Stimulated activated CD8-positive, alpha-beta memory T cell treated with anti-CD3 and anti-CD28 coated beads, Interleukin-2, amount 100 ng/mL, for 1 hour (primary cell): Measurements from ENCODE around the gene HSPB2.
"Not testable (repeated sequence)": the region's sequence is repeated elsewhere in the genome, so short reads cannot be mapped to it uniquely, and the experiment has no call there.

Experiments
- DNase-seq, 2 donors: peaks; one replicate each; pipeline ENCODE4 v3.0.0-alpha.2; 2020; ENCODE audit warnings: low read depth in 2 of 2

Gene HSPB2

DNA sequence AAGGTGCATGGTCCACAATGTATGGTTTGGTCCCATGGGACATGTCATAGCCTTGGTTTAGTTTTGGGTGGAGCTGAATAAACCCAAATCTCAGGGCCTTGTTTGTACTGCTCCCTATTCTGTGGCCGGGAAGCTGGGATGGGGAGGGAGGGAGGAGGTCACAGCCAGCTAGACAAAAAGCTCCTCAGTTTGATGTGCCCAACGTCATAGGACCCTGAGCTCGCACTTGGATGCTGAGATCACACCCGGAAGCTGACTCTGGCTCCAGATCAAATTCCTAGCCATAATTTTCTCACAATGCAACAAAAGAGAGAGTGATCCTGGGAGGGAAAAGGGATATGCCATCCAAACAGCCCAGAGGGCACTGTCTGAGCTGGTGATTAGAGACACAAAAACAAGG, 1.5 kb downstream of the HSPB2 start:
- DNase-seq: no peak

DNA sequence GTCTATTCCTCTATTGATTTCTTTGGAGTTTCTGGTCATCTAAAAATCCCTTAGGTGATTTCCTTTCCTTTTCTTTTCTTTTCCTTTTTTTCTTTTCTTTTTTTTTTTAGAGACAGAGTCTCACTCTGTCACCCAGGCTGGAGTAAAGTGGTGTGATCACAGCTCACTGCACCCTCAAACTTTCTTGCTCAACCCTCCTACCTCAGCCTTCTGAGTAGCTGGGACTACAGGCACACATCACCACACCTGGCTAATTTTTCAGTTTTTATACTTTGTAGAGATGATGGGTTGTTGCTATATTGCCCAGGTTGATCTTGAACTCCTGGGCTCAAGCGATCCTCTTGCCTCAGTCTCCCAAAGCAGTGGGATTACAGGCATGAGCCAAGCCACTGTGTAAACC, 4.2 kb downstream of the HSPB2 start:
- no peak for DNase-seq

DNA sequence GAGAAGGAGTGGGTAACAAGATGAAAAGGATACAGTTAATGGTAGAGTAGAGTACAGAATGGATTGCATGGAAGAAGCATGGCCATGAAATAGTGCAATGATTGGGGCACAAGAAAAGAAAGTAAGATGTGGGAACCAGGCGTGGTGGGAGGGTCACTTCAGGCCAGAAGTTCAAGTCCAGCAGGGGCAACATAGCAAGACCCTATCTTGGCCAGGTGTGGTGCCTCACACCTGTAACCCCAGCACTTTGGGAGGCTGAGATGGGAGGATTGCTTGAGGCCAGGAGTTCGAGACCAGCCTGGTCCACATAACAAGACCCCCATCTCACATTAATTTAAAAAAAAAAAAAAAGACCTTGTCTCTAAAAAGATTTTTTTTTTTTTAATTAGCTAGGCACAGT, 4.8 kb downstream of the HSPB2 start:
- DNase-seq: no peak

DNA sequence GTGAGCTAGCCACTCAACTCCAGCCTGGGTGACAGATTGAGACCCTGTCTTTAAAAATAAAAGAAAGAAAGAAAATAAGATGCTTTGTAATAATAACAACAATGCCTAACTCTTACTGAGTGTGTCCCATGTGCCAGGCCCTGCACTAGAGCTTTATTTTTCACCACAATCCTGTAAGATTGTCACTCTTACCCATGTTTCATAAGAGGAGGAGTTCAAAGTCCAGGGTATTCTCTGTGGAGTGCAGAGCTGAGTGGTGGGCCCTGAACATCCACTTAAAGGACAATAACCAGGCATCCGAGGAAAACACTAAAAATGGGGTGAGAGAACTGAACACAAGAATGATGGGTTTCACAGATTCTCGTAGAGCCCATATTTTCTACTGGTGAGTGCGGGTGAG, 5.3 kb downstream of the HSPB2 start:
- no peak for DNase-seq

DNA sequence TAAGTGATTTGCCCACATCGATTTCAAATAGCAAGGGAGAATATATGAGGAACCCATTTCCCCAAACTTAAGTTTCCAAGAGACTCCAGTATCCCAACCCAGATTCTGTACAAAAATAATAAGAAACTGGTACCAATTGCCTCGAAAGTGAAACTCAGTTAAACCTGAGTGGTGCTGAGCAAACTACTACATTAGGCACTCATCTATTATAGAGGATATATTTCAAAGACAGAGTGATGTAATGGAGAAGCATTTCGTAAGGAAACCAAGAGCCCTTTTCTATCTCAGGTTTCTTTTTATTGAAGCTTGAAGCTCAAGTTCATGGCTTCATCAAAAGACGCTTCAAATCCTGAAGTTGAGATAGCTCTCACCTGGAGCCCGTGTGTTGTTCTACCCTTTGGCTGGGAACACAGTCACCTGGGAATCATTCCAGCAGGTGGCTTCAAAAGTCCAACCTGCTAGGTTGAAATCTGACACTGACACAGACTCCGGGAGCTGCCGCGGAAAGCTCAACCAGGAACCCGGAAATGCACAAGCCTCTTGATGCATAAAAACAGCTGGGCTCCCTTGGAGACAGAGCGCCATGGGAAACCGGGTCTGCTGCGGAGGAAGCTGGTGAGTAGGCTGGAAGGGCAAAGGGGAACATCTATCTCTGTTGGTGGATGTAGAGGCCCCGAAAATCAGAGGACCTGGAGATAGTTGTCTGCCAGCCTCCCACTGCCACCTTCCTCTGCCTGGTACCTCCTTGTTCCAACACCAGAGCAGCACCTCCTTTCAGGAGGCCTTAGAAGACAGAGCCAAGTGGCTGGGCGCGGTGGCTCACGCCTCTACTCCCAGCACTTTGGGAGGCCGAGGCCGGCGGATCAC, 6.1 kb downstream of the HSPB2 start, which contains the start of gene C11orf52:
TSS of gene C11orf52 (plus strand) at position 524 of the 867 bp plus-strand sequence. CDS start at position 584, 60 bp downstream.
- DNase-seq: no peak

DNA sequence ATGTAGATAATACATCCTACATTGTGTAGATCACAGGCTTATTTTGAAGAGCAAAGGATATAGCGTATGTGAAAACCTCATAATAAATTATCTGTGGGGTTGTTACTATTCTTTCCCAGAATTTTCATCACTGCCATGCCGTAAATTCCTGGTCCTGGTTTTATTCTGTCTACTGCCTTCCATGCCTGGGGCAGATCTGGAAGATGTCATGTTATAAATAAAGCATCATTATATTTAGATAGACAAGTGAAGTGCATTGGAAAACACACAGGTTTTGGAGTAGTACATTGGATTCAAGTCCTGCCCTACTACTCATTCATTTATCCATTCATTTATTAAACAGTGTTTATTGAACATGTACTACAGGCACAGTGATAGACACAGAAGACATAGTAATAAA, 8.4 kb downstream of the HSPB2 start:
- no peak for DNase-seq

DNA sequence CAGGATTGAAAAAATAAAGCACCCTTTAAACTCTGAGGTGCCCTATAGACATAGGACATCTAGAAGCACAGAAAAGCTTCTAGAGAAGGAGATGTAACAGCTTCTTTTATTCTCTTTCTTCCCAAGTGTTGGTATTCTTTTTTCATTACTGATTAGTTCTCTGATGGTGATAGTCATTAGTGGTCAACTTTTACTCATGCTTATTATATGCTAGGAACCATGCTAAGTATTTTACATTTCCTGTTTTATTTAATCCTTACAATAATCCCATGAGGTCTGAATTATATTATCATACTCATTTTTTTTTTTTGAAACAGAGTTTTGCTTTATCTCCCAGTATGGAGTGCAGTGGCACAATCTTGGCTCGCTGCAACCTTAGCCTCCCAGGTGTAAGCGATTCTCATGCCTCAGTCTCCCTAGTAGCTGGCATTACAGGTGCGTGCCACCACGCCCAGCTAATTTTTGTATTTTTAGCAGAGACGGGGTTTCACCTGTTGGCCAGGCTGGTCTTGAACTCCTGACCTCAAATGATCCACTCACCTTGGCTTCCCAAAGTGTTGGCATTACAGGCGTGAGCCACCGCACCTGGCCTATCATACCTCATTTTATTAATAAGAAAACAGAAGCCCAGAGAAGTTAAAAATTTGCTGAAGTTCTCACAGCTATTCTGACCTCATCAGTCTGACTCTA, 9.2 kb downstream of the HSPB2 start:
- no peak for DNase-seq

DNA sequence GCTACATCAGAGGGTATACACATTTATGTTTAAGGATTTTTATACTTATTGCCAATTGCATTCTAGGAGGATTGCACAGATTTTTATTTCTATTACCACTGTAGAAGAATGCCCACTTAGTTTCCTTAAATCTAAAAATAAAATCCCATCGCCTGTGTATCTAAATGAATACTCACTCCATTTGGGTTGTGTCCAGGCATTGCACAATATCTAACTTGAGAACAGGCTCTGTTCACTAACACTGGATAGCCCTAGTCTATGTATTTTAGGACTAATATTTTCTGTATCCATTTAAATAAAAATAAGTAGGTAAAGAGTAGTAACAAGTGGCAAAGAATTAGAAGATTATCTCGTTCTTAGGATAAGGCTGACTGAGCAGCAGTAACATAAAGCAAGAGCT, 10.3 kb downstream of the HSPB2 start:
- DNase-seq: no peak

DNA sequence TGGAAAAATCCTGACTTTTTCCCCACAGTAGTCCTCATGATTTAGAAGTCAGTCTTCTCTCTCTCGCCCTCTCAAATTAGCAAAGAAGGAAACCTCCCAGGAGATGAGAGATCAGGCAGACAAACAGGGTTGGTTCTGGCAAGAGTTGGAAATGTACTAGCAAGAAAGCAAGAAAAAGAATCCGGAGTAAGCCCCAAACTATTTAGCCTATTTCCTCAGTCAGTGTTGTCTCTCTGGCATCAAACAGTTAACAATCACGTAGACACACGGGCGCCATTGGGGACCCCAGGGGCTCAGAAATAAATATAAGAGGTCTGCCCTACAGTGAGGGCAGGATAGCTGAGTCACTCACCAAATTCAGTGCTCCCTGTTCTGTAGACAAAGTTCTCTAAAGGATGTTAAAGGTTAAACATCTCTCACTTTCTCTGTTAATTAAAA, 10.8 kb downstream of the HSPB2 start:
- DNase-seq: no peak

DNA sequence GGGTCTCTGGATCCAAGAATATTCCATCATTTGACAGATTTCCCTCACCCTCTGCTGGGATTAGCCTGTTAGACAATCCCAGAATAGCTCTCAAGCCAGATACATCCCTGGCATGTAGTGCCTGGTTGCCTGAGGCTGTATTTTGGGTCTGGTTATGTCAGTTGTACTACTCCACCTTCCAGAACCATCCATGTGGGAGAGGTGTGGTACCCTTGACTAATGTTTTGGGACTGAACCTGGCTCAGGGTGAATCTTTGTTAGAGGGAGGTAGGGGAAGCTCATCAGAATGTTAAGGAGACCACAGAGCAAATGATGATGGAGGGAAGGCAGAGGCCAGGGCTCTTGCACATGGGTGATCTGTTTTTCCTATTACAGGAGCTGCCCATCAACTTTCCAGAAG, 11.4 kb downstream of the HSPB2 start:
- no peak for DNase-seq

DNA sequence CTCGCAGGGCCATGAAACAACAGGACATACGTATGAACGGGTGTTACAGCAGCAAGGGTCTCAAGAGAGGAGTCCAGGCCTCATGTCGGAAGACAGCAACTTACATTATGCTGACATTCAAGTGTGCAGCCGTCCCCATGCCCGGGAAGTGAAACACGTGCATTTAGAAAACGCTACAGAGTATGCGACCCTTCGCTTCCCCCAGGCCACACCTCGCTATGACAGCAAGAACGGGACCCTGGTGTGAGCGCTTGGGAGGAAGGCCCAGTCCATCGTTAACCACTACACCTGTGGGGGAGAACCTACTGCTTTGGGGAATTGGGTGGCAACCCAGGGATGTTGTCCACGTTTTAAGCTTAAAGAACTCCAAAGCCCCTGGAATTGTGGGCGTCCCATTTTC, 13.4 kb downstream of the HSPB2 start:
- no peak for DNase-seq

DNA sequence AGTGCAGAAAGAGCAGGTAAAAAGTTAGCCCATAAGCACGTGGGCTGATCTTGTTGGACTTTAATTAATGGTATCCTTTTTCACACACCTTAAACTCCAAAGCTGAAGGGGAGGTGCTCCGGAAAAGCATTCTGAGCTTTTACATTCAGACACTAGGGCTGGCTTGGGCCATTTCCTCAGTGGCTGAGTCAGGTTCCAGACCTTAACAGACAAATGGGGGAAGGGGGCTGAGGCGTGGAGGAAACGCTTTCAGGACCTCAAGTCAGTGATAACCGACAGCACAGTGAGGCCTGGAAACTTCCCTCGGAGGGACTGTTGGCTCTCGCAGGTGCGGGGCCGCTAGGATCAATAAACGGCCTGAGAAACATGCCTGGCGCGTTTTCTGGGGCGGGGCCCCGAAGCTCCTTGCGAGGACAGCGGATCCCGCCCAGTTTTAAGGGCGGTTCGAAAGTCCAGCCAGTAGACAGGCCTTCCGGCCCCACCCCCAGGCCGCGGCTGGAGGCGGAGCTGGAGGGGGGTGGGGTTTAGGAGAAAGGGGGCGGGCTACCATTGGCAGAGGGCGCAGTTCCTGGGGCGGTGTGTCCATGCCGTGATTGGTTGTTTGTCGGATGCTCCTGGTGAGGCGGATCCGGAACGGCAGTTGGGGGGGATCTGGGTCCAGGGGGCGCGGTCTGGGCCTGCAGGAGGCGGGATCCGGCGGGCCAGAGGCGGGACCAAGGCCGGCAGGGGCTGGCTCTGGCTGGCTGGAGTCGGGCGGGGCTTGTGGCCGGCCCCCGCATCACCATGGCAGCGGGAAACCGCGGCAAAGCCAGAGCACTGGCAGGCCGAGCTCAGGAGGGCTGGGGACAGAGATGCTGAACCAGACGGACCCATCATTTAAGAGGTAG, 14.2 kb downstream of the HSPB2 start:
- peak; percentile 87 to 89 for DNase-seq

DNA sequence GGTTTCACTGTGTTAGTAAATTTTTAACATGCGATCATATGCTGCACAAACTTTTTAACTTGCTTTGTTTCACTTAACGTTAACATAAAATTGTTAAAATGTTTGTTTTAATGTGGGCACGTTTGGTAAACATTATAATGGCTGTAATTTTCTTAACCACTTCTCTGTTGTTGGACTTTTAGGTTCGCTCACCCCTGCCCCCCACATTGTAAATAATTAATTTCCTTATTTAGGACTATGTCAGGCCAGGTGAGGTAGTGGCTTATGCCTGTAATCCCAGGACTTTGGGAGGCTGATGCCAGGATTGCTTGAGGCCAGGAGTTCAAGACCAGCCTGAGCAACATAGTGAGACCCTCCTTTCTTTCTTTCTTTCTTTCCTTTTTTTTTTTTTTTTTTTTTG, 17.9 kb downstream of the HSPB2 start:
- DNase-seq: no peak

DNA sequence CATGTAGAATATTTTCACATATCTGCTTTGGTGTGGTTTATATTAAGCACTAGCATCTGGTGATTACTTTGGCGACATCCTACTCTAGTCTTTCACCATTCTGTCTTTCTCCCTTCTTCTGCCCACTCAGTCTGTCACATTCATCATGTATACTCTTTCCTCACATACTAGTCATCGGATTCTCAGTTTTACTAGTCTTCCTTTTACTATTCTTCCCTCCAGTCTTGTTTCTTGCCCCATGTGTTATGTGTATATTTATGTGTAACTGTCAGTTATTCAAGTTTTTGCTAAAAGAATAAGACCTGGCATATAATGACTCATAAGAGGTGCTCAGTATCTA, 20.0 kb downstream of the HSPB2 start:
- no peak for DNase-seq

DNA sequence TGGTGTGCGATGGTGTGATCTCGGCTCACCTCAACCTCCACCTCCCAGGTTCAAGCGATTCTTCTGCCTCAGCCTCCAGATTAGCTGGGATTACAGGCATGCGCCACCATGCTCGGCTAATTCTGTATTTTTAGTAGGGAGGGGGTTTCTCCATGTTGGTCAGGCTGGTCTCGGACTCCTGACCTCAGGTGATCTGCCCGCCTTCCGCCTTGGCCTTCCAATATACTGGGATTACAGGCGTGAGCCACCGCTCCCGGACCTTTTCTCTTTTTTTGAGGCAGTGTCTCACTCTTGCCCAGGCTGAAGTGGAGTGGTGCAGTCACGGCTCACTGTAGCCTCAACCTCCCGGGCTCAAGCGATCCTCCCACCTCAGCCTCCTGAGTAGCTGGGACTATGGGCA, 20.6 kb downstream of the HSPB2 start:
- not testable (repeated sequence) for DNase-seq

DNA sequence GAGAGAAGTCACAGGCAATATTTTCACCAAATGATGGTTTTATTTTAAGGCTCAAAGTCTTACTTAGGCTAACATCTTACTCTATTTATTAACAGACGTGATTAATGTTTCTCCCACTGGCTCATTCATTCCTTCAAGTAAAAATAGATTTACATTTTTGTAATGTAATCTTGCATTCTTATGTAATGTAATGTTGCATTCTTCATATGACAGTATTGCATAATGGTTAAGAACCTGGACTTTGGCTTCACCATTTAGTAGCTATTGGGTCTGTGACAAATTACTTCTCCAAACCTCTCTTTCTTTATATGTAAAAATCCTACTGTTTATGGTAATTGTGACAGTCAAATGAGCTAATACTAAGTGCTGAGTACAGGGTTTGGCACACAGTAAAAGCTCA, 21.3 kb downstream of the HSPB2 start:
- DNase-seq: no peak

DNA sequence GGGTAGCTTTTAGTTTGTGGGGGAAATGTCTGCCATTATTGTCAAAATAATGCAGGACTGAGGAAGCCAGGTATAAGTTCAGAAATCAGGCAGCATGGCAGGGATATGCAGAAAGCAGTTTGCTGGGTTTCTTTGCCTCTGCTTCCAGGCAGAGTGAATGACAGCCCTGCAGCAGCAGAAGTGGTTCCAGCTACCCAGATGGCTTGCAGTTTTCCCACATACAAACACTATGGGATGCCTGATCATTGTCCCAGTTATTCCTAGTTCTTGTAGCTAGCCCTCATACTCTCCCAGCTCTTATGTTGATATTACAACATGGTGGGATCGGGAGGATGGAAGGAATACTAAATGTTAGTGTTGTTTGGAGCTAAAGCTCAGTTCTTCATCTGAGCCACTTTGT, 21.8 kb downstream of the HSPB2 start:
- no peak for DNase-seq

DNA sequence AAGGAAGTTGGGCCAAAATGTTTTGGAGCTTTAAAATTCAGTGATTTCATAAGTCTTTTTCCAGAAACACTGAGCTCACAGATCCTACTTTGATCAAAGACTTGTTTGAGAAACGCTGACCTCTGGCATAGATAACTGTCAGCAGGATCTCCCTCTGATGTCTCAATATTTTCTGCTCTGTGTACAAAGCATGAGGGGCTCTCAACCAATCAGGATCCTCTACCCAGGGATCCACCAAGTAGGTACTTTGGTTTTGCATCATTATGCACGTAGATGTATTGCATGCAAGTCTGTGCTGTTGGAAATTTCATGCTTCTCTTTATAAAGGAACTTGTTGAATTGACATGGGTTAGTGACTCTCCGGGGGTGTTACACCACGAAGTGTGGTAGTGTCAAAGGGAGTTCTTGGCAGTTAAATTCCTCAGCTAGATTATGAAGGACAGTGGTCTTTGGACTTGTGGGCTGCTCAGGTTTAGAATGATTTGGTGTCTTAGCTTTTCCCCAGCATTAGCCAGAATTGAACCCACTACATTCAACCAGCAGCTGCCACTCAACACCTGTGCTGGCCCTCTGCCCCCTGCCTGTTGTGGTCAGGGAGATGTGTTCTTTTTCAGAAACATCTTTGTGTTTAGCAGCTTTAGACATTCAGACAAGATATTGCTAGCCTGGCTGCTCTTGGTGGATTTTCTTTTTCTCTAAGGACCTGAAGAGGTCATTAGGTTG, 22.9 kb downstream of the HSPB2 start:
- no peak for DNase-seq

DNA sequence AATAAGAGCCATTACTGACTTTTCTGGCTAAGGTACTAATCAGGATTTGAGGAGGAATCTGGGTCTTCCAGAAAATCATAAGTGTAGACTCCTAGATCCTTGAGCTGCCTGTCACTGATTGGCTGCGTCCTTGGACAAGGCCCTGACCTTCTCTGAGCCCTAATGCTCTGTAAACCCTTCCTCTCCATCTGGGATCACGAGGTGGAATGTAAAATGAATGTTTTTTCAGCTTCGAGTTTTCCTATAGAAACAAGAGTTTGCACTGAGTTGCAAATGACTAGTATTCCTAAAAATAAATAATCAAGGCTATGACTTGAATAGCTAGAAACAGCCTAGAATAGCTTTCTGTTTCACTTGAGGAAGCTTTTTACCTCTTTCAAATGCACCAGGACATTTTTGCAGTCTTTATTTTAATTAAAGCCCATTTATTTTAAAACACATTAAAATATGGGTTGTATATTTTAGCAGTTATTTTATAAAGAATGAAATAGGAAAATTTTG, 23.6 kb downstream of the HSPB2 start:
- DNase-seq: no peak

DNA sequence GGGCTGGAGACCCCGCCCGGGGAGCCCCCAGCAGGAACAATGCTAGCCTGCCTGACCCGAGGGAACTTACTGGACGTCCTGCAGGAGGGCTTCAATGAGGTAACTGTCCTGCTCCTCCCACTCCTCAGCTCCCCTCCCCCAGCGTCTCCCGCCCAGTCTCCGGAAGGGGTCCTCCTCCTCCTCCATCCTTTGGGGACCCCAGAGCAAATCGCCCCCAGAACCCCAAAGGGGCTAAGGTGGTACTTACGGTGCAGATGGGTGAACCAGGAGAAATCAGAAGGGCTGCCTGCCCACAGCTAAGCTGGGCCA, 24.9 kb downstream of the HSPB2 start:
- DNase-seq: no peak

DNA sequence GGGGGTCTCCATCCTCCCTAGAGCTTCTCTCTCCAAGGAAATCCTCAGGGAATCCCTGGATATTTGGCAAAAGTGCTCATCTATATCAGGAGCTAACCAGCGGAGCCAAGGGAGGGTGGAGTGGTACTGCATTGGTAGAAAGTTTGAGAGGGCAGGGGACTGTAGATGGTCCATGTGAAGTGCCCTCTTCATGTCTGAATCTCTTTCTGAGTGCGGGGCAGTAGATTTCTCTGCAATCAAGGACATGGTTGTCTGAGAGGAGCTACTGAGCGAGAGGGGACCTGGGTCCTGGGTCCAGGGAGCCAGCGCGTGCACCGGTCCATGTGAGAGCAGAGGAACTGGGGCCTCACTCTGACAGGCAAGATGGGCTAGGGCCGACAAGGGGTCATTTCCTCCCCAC, 25.3 kb downstream of the HSPB2 start:
- no peak for DNase-seq

DNA sequence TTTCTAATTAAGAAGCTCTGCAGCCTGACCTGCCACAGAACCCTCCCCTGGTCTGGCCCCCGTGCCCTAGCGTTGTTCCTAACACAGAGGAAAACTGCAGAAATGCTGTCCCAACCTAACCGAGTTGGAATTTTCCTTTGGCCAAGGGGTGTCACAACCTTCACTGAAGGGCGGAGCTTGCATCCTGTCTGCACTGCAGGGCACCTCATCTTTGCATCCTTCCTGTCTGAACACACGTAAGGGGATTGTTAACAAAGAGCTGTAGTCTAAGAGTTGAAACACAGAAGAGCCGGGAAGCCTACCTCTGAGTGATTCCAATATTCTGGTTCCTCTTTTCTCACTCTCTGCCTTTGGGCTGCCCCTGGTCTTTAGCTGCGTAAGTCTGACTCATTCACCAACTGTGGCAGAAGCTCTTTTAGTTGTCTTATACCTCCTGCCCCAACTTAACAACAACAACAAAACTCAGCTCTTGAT, 26.2 kb downstream of the HSPB2 start:
- no peak for DNase-seq
